ENCODE data around the gene AOC3.
"Not testable (repeated sequence)": the region's sequence is repeated elsewhere in the genome, so short reads cannot be mapped to it uniquely, and the experiment has no call there.

Gene AOC3

DNA sequence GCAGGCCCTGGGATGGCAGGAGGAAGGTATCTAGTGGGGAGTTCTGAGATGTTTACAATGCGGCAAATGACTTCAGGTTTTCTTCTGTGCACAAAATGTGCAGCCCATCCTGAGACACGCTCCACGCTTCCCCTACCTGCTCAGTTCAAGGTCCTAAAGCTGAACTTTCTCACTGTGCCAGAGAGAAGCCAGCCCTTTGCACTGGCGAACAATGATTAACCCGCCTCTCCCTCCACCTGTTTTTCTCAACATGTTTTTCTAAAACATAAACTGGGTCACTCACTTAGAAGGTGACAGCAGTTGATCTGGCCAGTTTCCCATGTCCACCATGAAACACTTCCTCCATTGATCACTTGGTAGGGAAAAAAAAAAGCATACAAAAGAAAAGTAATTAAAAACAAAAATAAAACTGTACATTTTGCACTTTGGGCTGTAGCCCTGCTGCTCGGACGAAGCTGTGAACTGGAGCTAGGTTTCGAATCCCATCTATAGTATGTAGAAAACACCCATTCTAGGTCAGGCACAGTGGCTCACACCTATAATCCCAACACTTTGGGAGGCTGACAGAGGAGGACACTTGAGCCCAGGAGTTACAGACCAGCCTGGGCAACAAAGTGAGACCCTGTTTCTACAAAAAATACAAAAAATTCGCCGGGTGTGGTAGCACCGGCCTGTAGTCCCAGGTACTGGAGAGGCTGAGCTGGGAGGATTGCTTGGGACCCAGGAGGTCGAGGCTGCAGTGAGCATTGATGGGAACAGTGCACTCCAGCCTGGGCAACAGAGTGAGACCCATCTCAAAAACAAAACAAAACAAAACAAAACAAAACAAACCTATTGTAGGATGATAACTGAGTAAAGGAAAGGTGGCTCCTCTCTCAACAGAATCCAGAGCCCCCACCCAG, 43.5 kb downstream of the AOC3 start:
- DNase-seq, result no peak

DNA sequence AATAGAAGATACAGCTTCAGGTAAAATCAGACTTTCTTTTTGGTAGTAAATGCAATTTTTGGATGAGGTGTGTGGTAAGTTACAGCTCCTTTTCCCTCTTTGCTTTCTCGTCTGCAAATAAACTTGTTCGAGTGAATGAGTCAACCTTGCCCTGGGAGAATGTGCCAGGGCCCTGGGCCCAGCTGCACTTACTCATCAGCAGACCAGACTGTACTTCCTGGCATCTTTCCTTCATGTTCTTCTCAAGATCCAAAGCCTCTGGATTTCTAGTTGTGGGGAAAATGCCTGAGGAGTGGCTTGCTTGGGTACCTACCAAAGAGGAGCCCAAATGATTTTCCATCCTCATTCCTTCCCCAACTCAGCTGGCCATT, 44.2 kb downstream of the AOC3 start:
- DNase-seq, result no peak

DNA sequence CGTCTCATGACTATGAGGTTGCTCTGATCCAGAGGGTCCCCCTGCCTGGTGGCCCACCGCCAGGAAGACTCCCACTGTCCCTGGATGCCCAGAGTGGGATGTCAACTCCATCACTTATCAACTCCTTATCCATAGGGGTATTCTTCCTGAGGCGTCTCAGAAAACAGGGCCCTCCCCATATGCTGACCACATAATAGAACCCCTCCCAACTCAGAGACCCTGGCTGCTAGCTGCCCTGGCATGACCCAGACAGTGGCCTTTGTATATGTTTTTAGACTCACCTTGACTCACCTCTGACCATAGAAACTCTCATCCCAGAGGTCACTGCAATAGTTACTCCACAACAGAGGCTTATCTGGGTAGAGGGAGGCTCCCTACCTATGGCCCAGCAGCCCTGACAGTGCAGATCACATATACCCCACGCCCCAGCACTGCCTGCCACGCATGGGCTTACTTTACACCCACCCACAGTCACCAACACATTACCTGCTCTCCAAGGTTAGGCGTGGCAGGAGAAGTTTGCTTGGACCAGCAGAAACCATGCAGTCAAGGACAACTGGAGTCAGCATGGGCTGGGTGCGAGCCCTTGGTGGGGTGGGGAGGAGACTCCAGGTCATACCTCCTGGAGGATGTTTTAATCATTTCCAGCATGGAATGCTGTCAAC, 47.3 kb downstream of the AOC3 start:
- no peak for DNase-seq

DNA sequence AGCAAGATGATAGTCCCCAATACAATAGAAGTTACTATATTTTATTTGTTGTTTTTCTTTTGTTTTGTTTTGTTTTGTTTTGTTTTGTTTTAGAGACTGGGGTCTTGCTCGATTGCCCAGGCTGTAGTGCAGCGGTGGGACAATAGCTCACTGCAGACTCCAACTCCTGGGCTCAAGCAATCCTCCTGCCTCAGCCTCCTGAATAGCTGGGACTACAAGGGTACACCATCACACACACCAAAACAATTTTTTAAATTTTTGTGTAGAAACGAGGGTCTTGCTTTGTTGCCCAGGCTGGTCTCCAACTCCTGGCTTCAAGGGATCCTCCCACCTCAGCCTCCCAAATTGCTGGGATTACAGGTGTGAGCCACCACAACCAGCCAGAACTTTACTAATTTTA, 49.0 kb downstream of the AOC3 start:
- DNase-seq, result not testable (repeated sequence)

DNA sequence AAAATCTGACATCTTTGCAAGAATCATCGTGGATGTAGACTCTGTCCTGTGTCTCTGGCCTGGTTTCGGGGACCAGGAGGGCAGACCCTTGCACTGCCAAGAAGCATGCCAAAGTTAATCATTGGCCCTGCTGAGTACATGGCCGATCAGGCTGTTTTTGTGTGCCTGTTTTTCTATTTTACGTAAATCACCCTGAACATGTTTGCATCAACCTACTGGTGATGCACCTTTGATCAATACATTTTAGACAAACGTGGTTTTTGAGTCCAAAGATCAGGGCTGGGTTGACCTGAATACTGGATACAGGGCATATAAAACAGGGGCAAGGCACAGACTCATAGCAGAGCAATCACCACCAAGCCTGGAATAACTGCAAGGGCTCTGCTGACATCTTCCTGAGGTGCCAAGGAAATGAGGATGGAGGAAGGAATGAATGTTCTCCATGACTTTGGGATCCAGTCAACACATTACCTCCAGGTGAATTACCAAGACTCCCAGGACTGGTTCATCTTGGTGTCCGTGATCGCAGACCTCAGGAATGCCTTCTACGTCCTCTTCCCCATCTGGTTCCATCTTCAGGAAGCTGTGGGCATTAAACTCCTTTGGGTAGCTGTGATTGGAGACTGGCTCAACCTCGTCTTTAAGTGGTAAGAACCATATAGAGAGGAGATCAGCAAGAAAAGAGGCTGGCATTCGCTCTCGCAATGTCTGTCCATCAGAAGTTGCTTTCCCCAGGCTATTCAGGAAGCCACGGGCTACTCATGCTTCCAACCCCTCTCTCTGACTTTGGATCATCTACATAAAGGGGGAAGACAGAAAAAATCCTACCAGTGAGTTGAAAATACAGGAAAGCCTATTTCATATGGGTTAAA, 49.7 kb downstream of the AOC3 start, which contains the start of gene G6PC1:
TSS of gene G6PC1 (plus strand) at position 340 of the 872 bp plus-strand sequence. CDS start at position 418, 78 bp downstream.
- no peak for DNase-seq

DNA sequence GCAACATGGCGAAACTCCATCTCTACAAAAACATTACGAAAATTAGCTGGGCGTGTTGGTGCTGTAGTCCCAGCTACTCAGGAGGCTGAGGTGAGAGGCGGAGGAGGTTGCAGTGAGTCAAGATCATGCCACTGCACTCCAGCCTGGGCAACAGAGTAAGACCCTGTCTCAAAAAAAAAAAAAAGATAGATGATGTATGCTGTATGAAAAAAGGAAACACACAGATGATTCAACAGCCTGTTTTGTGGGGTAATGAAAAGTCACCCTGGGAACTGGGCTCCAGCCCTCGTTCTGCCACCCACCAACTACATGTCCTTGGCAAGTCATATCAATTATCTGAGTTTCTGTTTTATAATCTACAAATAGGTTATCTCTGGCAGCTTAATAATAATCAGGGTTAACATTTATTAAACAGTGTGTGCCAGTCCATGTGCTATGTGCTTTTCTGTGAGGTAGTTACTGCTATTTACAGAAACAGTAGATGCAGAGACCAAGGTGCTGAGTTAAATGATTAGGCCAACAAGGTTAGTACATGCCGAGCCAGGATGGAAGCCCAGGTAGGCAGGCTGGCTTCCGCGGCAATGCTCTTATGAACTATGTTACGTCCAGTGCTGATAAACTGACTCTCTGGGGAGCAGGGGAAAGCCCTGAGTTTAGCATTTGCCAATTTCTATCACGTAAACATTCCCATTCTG, 50.7 kb downstream of the AOC3 start:
- no peak for DNase-seq

DNA sequence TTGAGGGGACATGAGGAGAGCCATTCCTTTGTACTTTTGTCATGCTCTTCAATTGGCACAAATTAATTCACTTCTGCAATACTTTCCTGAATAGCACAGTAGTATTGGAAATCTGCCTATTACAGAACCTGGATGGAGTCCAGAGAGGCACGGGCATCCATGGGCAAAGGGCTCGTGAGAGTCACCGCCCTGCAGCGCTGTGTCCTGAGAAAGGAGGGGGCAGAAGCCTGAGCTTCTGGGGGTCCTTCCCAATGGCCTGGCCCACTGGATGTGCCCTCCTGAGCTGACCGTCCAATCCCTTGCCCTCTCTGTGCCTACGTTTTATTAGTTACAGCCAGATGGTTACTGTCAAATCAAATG, 53.1 kb downstream of the AOC3 start:
- no peak for DNase-seq

DNA sequence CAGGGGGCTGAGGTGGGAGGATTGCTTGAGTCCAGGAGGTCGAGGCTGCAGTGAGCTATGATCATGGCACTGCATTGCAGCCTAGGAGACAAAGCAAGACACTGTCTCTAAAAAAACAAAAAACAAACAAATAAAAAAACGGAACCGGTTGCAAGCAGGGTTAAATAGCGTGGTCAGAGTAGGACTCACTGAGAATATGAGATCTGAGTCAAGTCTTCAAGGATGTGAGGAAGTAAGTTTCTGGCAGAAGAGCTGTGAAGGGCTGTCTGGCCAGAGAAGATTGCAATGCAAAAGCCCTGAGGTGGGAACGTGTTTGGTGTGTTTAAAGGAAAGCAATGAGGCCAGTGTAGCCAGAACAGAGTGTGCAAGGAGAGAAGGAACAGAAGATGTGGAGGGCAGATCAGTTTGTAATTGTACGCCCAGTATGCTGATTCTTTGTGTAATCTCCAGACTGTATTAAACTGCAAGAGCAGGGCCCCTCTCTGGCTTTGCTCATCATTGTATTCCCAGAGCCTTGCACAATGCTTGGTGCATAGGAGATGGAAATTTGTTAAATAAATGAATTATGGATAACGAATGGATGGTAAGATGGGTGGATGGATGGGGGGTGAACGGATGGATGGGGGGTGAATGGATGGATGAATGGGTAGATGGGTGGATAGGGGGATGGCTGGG, 55.9 kb downstream of the AOC3 start:
- no peak for DNase-seq

All from activated gamma-delta T cell (primary cell).